ENCODE measurements around the gene AIFM3.
"Not testable (repeated sequence)": the region's sequence is repeated elsewhere in the genome, so short reads cannot be mapped to it uniquely, and the experiment has no call there.

Gene AIFM3

GRCh38 chr22:20966883-20967696, at the start of gene AIFM3:
Gene AIFM3, plus strand, starts transcription at chr22:20967255. Its CDS starts 690 bp downstream, at chr22:20967945.
- DNase-seq = no peak

- DNase-seq = no peak
Measured at GRCh38 chr22:20918663-20919218, 48.3 kb upstream of the AIFM3 start.

- no peak for DNase-seq
Measured at GRCh38 chr22:20919718-20920117, 47.3 kb upstream of the AIFM3 start.

- DNase-seq = no peak
Measured at GRCh38 chr22:20920881-20921203, 46.2 kb upstream of the AIFM3 start.

DNA sequence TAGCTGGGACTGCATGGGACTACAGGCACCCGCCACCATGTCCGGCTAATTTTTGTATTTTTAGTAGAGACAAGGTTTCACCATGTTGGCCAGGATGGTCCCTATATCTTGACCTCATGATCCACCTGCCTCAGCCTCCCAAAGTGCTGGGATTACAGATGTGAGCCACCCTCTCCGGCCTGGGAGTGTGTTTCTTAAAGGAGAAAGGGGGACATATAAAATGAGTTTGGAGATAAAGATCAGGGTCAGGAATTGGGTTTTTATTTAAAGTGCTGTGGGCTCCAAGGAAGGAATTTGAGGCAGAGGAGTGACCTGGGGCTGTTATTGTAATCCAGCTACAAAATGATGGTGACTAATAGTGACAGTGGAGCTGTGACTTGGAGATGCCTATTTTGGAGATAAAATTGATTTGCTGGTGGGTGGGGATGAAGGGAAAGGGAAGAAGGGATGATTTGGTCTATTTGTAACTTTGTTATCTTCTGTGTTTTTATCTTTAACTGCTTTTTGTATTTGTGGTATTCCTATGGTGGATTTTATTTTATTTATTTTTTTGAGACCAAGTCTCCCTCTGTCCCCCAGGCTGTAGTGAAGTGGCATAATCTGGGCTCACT, 44.8 kb upstream of the AIFM3 start:
- no peak for DNase-seq

- no peak for DNase-seq
Measured at GRCh38 chr22:20926243-20926642, 40.8 kb upstream of the AIFM3 start.

DNA sequence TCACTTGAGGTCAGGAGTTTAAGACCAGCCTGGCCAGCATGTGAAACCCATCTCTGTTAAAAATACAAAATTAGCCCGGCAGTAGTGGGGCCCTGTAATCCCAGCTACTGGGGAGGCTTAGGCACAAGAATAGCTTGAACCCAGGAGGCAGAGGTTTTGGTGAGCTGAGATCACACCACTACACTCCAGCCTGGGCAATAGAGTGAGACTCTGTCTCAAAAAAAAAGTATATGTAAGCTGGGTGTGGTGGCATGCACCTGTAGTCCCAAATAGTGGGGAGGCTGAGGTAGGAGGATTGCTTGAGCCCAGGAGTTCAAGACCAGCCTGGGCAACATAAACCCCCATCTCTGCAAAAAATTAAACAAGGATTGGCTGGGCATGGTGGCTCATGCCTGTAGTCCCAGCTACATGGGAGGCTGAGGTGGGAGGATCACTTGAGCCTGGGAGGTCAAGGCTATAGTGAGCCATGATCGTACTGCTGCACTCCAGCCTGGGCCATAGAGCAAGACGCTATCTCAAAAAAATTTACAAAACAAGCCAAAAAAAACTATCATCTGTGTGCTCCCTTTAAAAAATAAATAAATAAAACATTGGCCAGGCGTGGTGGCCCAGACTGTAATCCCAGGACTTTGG, 39.0 kb upstream of the AIFM3 start:
- no peak for DNase-seq

GRCh38 chr22:20928573-20928967, 38.5 kb upstream of the AIFM3 start:
- DNase-seq = no peak

DNA sequence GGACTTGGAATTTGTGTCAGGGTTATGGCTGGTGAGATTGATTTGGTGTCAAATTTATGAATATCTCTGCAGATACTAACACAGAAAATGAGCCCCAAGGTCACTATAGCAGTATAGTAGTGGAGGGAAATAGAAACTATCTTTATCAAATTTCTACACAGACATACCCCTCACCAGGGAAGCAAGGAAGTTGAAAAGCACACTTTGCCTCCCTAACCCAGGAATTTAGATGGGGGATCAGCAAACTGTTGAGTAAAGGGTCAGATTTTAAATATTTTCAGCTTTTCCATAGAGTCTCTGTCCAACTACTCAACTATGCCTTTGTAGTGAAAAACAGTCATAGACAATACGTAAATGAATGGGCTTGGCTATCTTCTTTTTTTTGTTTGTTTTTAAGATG, 37.1 kb upstream of the AIFM3 start:
- DNase-seq = no peak

DNA sequence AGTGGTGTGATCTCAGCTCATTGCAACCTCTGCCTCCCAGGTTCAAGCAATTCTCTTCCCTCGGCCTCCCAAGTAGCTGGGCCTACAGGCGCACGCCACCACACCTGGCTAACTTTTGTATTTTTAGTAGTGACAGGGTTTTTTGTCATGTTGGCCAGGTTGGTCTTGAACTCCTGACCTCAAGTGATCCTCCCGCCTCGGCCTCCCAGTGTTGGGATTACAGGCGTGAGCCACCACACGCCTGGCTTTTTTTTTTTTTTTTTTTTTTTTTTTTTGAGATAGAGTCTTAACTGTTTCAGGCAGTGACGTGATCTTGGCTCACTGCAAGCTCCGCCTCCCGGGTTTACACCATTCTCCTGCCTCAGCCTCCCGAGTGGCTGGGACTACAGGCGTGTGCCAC, 36.6 kb upstream of the AIFM3 start:
- not testable (repeated sequence) for DNase-seq

DNA sequence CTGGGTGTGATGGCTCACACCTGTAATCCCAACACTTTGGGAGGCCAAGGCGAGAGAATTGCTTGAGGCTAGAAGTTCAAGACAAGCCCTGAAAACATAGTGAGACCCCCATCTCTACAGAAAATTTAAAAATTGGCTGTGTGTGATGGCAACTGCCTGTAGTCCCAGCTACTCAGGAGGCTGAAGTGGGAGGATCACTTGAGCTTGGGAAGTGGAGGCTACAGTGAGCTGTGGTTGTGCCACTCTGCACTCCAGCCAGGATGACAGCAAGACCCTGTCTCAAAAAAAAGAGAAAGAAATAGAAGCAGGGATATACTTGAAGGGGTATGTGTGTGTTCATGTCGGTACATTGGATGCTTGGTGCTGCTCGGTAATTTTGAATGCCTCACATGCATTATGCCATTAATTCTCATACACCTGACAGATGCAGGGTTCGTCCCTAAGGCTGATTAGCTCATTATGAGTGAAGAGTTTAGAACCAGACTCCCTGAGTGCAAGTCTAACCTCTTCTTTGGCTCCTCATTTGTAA, 35.9 kb upstream of the AIFM3 start:
- DNase-seq = no peak

DNA sequence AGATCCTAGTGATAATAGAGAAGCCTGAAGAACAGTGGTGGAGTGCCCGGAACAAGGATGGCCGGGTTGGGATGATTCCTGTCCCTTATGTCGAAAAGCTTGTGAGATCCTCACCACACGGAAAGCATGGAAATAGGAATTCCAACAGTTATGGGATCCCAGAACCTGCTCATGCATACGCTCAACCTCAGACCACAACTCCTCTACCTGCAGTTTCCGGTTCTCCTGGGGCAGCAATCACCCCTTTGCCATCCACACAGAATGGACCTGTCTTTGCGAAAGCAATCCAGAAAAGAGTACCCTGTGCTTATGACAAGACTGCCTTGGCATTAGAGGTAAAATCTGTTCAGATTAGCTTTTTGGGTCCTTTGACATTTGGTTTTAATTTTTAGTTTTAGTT, 33.1 kb upstream of the AIFM3 start:
- DNase-seq = no peak

DNA sequence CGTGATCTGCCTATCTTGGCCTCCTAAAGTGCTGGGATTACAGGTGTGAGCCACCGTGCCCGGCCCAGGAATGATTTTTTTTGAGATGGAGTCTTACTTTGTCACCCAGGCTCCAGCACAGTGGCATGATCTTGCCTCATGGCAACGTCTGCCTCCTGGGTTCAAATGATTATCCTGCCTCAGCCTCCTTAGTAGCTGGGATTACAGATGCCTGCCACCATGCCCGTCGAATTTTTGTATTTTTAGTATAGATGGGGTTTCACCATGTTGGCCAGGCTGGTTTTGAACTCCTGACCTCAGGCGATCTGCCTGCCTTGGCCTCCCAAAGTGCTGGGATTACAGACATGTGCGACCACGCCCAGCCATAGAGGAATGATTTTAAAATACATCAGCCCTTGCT, 32.0 kb upstream of the AIFM3 start:
- DNase-seq = not testable (repeated sequence)

- not testable (repeated sequence) for DNase-seq
Measured at GRCh38 chr22:20935780-20936539, 31.1 kb upstream of the AIFM3 start.

DNA sequence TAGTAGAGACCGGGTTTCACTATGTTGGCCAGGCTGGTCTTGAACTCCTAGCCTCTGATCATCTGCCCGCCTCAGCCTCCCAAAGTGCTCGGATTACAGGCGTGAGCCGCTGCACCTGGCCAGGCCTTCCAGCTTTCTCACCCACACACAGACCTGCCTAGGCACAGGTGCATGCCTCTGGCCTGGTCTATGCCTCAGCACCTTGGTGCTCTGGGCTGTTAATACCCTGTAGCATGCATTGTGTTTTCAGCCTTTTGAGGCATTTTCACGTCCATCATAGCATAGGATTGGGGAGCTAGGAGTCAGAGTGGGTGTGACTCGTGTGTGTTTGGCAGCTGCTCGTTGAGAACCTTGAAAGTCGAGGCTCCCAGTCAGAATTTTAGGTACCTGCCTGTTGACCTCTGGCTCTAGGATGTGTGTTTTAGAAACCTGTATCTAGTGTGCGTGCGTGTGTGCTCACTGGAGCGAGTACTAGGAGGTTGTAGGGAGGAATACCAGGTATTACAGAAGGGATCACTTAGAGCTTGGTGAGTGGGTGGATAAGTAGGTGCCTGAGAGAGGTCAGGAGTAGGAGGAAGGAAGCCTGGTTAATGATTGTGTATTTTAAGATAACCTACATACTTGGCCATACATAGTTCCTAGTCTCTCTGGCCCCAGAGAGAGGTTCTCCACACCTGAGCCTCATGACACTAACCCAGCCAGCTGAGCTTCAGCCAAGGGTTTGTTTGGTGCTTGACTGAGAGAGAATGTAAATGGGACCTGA, 29.8 kb upstream of the AIFM3 start:
- DNase-seq = no peak

DNA sequence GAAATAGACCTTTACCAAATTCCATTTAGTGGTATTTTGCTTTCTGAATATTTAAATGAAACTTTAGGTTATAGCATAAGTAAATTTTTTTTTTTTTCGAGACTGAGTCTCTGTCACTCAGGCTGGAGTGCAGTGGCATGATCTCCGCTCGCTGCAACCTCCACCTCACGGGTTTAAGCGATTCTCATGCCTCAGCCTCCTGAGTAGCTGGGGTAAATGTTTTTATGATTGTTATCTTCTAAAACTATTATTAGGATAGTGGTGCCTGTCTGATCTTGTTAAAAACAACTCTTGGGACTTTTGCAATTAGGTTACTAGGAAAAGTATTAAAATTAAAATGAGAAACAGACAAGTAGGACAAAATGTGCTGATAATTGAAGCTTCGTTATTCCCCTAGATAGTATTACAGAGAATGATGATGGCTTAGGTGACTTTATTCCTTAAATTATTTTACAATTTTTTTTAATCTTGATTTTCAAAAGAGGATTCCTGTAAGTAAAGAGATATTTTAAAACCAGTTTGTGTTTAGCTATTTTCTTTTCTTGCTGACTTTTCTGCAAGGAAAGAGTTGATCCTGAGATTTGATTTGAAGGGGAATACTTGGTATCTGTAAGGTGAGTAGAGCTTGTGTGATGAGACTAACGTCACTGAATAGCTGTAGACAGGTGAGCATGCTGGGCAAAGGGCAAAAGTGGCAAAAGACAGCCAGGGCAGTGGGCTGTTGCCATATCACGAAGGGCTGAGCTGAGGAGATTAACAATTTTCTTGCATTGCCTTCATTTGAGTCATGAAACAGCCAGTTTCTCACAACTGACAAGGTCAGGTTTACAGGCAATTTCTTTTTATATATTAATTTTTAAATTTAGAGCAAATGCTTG, 29.0 kb upstream of the AIFM3 start:
- no peak for DNase-seq

GRCh38 chr22:20939457-20940185, 27.4 kb upstream of the AIFM3 start:
- DNase-seq = not testable (repeated sequence)

- no peak for DNase-seq
Measured at GRCh38 chr22:20940186-20940651, 26.8 kb upstream of the AIFM3 start.

GRCh38 chr22:20940904-20941385, 26.1 kb upstream of the AIFM3 start:
- no peak for DNase-seq
